ENCODE results near the gene ZMYND8.
A peak's percentile ranks its signal among the peaks of the same experiment; 100 is the strongest.
"Not testable (repeated sequence)": the region's sequence is repeated elsewhere in the genome, so short reads cannot be mapped to it uniquely, and the experiment has no call there.

ZMYND8 gene

DNA sequence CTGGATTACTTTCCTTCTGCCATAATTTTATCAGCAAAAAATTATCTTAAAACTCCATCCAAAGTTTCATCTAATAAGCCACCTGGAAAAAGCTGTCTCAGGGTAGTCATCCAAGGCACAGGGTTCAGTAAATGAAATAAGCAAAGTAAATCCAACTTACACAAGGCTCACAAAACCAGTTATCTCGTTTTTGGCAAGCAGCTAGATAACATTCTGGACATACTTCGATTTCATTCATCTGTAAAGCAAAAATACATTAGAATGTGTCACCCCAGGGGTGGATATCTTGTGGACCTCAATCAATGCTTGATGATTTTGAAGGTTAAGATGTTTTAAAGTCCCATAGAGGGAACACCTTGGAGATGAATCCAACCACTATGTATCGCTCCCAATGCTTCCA lies 73.1 kb downstream of the ZMYND8 start:
- no peak for DNase-seq

DNA sequence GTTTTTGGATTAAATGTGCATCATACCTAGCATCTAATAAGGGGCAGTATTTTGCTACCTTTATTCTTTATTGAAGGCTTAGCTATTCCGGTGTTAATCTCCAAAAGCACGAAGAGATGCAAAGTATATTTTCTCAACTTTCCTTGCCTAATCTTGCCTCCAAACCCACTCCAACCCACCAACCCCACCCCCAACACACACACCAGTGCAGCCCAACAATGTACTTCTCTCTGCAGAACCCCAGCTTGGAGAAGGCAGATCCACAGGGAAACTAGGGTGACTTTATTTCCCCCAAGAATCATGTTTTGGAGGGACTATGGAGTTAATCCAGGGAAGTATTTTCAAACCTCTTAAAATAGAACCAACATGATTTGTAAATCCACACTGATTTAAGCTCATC lies 73.6 kb downstream of the ZMYND8 start:
- no peak for DNase-seq

DNA sequence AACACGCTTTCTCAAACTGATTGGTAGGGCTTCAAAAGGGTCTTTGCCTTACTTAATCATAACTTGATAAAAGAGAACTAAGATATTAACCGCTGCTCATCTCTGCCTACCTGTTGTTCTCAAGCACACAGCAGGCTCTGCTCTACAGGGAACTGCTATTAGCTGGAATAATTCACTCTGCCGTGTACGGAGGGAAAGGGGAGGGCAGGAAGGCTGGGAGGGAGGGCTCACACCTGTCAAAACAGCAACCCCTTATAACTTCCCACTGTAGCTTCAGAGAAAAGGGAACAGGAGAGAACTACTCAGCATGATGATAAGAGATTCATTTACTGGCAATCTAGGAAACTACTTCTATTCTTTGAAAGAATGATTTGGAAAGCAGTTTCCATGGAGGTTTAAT lies 75.1 kb downstream of the ZMYND8 start:
- no peak for DNase-seq

DNA sequence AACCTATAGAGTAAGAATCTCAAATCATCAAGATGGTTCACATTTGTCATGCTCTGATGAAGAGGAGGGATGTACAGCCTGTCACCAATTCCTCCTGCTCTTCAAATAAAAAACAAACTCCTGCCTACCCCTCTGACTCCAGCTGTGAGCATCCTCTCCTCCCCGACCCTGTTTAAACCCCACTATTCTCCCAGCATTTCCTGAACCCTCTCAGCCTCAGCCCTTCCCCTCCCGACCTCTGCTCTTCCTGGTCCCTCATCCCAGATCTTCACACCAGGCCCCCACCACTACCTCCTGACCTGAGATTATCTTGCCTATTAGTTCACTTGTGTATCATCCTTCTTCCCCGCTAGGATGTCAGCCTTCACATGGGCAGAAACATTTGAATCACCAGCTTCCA lies 75.8 kb downstream of the ZMYND8 start:
- DNase-seq = no peak

DNA sequence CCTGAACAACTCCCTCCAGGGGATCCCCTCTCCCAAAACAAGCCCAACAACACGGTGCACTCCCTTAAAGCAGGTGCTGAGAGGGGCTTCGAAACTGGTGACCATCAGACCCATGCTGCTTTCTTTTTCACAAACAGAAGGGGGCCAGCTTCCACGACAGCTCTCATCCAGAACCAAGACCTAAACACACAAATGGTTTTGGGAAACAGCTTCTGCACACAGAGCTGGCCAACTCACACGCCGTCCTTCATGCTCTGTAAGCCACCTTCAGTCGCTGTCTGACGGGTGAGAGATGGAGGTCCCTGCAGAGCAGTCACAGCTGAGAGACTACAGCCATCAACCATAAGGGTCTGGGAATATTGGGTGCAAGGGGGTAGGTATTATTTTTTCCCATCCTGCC lies 76.3 kb downstream of the ZMYND8 start:
- no peak for DNase-seq

DNA sequence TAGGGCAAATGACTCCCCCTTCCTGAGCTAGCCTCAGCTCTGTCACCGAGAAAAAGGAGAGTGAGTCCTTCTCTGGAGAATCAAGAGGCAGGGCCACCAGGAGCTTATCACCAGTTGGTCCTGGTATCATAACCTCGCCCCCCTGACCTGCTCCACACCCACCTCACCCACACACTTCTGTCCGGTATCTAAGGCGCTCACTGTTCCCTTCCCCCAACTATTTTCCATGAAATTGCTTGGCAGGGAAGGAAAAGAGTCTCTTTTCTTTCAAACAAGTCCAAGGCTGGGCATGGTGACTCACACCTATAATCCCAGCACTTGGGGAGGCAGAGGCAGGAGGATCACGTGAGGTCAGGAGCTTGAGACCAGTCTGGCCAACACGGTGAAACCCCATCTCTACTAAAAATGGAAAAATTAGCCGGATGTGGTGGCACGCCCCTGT lies 77.6 kb downstream of the ZMYND8 start:
- no peak for DNase-seq

DNA sequence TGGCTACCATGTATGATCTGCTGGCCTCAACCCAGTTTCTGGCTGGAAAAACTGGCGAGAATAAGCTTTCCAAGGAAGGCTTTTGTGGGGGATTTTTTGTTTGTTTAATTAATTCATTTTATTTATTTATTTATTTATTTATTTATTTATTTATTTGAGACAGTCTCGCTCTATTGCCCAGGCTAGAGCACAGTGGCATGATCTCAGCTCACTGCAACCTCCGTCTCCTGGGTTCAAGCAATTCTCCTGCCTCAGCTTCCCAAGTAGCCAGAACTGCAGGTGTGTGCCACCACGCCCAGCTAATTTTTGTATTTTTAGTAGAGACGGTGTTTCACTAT lies 79.0 kb downstream of the ZMYND8 start:
- not testable (repeated sequence) for DNase-seq

DNA sequence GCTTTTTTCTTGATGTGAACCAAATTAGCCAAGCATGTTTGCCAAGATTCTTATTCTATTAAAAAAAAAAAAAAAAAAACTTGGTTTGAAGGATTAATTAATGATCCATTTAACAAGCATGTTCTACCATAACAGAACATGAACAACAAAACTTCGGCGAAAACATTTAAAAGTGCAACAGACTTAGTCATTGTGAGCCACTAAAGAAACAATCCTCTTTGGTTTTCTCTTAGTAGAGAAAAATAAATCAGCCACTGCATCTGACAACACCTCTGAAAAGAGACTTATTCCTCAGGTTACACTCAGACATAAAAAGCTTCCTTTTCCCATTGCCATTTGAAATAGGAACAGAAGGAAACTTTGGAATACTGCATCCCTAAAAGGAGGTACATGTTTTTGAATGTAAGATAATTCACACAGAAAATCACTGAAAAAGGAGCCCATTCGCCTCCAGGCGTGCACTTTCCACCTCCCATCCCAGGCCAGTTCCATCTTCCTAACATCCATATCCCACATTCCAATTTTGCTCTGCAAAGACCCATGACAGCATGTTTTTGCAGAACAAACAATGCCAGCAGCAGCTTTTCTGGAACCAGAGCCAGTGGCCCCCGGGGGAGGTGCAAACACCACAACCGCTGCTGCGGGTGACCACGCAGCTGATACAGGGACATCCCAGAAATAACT lies 79.5 kb downstream of the ZMYND8 start:
- no peak for DNase-seq

DNA sequence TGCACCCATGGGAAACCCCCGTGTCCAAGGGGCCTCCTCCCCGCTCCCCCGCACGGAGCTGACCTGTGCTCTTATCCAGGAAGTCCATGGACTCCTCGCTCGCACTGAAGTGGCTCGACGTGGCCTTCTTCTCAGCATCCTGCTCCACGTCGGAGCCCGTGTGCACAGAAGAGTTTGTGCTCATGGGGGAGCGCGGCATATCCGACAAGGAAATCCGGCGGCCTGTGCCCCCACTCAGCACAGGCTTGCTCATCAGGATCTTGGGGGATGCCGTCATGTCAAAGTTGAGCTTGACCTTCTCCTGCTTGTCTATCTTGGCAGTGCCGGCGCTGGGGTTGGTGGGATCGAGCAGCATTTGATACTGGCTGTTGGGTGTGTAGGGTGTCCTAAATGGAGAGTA lies 80.2 kb downstream of the ZMYND8 start:
- no peak for DNase-seq

DNA sequence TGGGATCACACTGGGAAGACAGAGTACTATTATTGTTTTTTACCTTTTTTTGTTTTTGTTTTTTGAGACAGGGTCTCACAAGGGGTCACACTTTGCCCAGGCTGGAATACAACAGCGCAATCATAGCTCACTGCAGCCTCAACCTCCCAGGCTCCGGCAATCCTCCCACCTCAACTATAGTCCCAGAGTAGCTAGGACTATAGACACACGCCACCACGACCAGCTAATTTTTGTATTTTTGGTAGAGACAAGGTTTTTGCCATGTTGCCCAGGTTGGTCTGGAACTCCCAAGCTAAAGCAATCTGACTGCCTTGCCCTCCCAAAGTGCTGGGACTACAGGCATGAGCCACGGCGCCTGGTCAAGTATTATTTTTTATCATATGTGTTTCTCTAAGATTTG lies 81.0 kb downstream of the ZMYND8 start:
- DNase-seq = no peak

DNA sequence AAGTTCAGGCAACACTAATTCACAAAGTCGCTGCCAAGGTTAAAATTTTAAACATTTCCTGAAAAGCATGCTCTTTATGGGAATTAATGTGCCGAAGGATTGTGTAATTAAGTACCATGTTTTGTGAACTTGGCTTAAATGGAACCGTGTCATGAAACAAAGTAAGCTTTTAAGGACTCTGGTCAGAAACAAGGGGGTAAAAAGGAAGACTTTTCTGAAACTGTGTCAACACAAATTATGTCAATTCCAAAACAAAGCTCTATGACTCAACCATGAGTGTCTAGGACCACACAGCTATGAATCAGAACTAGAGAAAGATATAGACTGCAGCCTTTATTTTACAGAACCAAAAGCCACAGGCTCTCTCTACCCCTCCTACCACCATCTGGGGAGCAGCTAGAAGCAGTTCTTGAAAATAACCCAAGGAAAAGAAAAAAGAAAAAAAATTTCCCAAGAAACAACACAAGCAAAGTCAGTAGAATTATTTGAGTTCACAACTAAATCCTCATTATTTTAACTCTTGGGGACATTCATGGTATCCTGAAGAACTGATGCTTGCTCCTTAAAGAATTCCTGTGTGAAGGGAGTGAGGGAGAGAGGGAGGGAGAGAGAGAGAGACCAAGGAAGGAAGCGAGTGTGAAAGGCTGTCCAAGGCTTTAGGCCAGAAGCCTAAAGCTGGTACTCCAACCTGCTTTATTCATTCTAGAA lies 81.9 kb downstream of the ZMYND8 start:
- no peak for DNase-seq

DNA sequence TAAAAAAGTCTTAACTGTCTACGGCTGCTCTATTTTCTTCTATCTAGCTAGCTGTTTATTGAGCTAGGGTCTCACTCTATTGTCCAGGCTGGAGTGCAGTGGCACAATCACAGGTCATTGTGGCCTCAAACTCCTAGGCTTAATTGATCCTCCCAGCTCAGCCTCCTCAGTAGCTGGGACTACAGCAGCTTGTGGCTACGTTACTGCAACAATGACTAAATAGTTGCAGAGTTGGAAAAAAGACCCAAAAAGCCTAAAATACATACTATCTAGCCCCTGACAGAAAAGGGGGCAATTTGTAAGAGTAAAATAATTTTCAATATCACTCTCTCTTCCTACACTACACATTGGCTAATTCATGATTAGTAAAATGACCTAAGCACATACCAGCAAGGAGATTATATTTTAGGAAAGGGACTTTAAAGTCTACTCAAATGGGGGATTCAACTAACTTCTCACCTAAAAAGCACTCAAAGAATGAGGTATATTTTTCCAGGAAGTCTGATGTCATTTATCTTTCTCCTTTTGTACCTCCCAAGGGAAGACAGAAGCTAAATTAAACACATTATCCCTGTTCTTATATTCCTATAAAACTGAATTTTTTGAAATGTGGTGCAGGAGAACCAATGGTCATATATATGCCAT lies 82.8 kb downstream of the ZMYND8 start:
- DNase-seq = no peak

DNA sequence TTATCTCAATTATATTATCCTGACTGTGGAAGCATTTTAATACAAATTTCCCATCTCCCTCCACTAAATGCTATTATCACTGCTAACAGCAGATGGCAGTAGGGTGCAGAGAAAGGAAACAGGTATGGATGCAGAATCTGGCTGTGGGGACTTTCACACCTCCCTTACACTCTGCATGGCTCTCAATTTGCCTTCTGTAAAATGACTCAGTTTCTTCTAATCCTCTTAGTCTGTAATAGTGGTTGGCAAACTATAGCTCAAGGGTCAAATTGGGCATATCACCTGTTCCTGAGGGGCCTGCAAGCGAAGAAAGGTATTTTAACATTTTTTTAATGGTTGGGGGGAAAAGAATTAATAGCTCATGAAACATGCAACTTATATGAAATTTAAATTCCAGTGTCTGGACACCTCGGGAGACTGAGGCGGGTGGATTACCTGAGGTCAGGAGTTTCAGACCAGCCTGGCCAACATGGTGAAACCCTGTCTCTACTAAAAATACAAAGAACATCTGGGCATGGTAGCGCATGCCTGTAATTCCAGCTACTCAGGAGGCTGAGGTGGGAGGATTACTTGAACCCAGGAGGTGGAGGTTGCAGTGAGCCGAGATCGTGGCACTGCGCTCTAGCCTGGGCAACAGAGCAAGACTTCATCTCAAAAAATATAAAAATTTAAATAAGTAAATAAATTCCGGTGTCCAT lies 83.5 kb downstream of the ZMYND8 start:
- DNase-seq = peak; percentile 21

DNA sequence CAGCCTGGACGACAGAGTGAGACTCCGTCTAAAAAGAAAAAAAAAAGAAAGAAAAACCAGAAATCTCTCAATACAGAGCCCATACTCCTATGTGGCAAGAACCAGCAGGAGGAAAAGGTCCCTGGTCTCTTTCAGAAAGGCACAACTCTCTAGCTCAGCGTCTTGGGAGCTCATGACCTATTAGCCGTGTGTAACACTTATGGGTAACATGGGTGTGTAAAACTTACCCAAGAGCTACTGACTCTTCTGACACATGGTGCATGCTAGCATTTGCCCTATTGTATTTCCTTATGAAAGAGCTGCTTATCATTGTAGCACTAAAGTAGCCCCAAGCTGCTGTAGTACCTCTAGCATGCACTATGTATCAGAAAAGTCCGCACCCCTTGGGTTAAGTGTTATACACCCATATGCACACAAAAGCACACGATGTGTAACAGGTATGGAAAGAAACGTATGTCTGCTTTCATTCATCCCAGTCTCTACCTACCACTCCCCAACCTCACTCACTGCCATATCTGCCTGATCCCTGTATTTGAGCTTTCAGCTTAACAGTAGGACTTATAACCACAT lies 85.4 kb downstream of the ZMYND8 start:
- DNase-seq = no peak

DNA sequence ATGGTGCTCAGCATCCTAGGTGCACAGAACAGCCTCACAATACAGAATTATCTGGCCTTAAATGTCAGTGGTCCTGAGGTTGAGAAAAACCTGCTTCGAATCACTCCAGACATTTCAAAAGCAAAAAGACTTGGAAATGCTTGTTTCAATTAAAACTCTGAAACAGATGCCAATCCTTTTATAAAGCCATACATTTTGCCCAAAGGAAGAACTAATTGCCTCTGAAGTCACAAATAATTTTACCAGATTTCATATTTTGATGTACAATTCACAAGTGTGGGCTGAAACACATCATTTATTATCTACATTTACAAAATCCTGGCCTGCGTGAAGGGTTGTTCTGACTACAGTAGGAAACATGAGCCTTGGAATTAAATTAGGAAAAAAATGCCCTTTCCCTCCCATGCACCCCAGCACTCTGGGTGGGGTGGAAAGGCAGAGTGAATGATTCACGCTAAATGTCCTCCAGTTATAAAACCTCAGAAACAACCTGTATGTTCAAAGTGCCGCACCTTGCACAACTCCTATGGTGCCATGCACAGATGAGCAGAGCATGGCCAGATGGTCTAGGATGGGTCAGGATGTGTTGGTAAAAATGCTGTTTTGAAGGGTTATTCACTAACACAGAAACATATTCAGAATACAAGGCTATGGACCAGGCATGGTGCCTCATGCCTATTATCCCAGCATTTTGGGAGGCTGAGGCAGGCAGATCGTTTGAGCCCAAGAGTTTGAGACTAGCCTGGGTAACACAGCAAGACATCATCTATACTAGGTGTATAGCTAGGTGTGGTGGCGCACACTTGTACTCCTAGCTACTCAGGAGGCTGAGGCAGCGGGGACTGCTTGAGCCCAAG lies 87.0 kb downstream of the ZMYND8 start:
- no peak for DNase-seq

DNA sequence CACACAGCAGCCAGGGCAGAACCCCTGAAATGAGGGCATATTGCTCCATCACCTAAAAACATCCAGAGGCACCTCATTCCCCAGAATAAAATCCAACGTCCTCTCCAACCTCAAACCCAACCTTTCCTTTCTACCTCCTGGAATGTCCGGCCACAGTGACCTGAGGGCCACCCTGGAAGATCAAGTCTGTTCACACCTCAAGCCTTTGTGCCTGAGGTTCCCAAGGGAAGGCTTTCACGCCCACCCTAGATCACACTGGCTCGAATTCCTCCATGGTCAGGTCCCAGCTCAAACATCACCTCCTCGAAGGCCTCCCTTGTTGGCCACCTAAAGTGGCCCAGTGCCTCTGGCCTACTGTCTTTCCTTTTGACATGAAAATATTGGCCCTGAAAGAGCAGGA lies 88.9 kb downstream of the ZMYND8 start:
- no peak for DNase-seq

DNA sequence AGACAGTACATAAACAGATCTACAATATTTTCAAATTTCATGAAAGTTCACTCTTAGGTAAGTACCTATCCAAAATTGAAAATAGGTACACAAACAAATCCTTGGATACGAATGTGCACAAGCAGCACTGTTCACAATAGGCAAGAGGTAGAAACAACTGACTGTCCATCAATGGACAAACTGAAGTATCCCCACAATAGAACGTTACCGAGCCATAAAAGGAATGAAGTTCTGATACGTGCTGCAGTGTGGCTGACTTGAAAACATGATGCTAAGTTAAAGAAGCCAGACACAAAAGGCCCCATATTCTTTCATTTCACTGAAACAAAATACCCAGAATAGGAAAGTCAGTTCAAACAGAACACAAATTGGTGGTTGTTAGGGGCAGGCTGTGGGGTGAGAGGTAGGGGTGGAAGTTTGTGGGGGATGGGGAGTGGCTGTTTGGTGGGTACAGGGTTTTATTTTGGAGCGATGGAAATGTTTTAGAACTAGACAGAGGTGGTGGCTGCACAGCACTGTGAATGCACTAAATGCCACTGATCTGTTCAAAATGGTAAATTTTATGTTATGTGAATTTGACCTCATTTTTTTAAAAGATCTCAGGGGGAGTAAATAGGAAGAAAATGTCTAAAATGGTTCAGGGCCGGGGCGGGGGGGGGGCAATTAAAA lies 89.5 kb downstream of the ZMYND8 start:
- no peak for DNase-seq

DNA sequence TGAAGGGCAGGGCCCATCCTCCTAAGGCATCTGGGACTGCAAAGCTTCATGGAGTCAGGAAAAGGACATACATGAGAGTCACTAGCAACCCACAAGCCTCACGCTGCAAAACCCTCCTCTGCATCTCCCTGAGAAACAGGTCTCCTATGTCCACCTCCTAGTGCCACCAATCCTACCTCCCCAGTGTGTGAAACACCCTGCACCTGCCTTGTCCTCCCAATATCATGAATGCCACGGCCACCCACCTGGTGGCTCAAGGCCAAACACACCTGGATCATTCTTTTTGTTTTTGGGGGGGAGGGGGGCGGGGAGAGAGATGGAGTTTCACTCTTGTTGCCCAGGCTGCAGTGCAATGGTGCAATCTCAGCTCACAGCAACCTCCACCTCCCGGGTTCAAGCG lies 90.5 kb downstream of the ZMYND8 start:
- DNase-seq = no peak

DNA sequence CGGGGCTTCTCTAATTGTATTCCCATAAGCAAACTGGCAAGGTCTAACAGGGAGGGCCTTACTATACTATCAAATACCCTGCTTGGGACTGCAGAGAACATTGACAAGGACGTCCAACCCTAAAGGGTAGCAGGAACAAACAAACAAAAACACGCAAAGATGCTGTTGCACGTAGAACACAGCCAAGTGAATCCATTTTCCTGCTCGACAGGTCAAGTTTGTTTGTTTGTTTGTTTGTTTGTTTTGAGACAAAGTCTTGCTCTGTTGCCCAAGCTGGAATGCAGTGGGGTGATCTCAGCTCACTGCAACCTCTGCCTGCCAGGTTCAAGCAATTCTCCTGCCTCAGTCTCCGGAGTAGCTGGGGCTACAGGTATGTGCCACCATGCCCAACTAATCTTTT lies 91.3 kb downstream of the ZMYND8 start:
- DNase-seq = no peak

DNA sequence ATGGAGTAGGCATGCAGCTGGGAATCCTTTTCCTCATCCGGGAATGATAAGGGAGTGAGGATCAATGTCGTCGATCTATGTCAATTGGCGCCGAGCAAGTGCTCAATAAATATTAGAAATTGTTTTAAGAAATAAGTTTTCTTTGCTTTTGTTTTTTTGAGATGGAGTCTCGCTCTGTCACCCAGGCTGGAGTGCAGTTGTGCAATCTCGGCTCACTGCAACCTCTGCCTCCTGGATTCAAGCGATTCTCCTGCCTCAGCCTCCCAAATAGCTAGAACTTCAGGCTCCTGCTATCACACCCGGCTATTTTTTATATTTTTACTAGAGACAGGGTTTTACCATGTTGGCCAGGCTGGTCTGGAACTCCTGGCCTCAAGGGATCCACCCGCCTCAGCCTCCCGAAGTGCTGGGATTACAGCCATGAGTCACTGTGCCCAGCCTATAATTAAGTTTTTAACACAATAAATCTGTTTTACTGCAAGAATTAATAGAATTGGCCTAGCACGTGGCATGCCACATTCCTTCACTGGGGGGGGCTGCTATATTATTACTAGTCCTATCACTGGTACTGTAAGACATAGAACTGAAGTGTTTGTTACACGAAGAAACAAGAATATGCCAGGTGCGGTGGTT lies 92.2 kb downstream of the ZMYND8 start:
- not testable (repeated sequence) for DNase-seq

DNA sequence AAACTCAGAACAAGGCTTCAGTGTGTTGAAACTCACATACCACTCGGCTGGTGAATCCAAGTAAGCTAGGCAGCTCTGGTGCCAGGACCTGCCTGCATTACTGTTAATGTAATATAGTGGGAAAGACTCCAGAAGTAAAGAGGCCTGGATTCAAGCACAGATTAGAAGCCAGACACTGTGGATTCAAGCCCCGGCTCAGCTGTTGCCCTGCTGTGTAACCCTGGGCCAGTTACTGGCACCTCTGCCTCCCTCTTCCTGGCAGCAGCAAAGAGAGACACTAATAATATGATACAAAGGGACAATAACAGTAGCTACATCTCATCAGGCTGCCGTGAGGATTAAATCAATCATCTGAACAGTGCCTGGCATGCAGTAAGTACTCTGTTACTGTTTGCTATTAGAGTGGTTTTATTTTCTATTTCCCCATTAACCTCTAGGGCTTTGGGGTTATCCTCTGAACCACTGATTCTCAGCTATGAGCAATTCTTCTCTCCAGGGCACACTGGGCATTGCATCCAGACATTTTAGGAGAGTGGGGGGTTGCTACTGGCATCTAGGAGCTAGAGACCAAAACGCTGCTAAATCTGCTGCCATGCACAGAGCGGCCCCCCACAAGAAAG lies 92.9 kb downstream of the ZMYND8 start:
- DNase-seq = no peak

Data from NCI-H187 treated with DMSO at 0.1 percent for 48 hours (cell line).